Measurements from ENCODE around the gene ASMTL.
A peak's percentile ranks its signal among the peaks of the same experiment; 100 is the strongest.

Gene ASMTL

GRCh38 chrX:1403228-1403627, 49.5 kb downstream of the ASMTL start:
- DNase-seq, result peak; percentile 8

GRCh38 chrX:1401611-1402430, 50.9 kb downstream of the ASMTL start:
- no peak for DNase-seq

- peak; percentile 3 for DNase-seq
Measured at GRCh38 chrX:1400742-1401471, 51.8 kb downstream of the ASMTL start.

GRCh38 chrX:1400049-1400448, 52.7 kb downstream of the ASMTL start:
- DNase-seq, result peak; percentile 4

- DNase-seq, result no peak
Measured at GRCh38 chrX:1398431-1399340, 54.0 kb downstream of the ASMTL start.

- peak; percentile 12 for DNase-seq
Measured at GRCh38 chrX:1397441-1398270, 55.1 kb downstream of the ASMTL start.

- DNase-seq, result peak; percentile 9
Measured at GRCh38 chrX:1397001-1397400, 55.7 kb downstream of the ASMTL start.

GRCh38 chrX:1395646-1396216, 57.0 kb downstream of the ASMTL start:
- no peak for DNase-seq

- DNase-seq, result peak; percentile 14
Measured at GRCh38 chrX:1394731-1395501, 57.8 kb downstream of the ASMTL start.

GRCh38 chrX:1393871-1394615, 58.7 kb downstream of the ASMTL start:
- DNase-seq, result peak; percentile 8

- DNase-seq, result no peak
Measured at GRCh38 chrX:1392376-1393068, 60.2 kb downstream of the ASMTL start.

- DNase-seq, result peak; percentile 100
Measured at GRCh38 chrX:1391707-1392375, 60.9 kb downstream of the ASMTL start, which contains the start of gene SLC25A6. Gene SLC25A6, minus strand, starts transcription at chrX:1392113. Its CDS starts 104 bp downstream, at chrX:1392009.

GRCh38 chrX:1391370-1391706, 61.4 kb downstream of the ASMTL start:
- DNase-seq, result no peak

GRCh38 chrX:1390621-1391369, 61.9 kb downstream of the ASMTL start:
- DNase-seq, result no peak

- no peak for DNase-seq
Measured at GRCh38 chrX:1389993-1390285, 62.8 kb downstream of the ASMTL start.

GRCh38 chrX:1389181-1389992, 63.3 kb downstream of the ASMTL start:
- DNase-seq, result no peak

- no peak for DNase-seq
Measured at GRCh38 chrX:1388651-1389050, 64.1 kb downstream of the ASMTL start.
